ENCODE measurements around the gene ZKSCAN4. TPM values are rescaled to one million over a fixed set of nuclear protein-coding genes. Genes with fewer than 3 reads are reported as not detected.

The ZKSCAN4 gene
- polyA plus RNA-seq, 1 donor, result 11.6 TPM

- DNase-seq, result no peak
These were observed 434 bp downstream of the ZKSCAN4 start for GRCh38 chr6:28251661-28252008.

GRCh38 chr6:28250747-28251146 is 1.3 kb downstream of the ZKSCAN4 start:
- DNase-seq, result no peak

- DNase-seq, result no peak
These were observed 3.2 kb downstream of the ZKSCAN4 start for GRCh38 chr6:28248916-28249315.

GRCh38 chr6:28245206-28245941 is 6.7 kb downstream of the ZKSCAN4 start:
- DNase-seq, result no peak

- no peak for DNase-seq
These were observed 8.1 kb downstream of the ZKSCAN4 start for GRCh38 chr6:28243946-28244345.

GRCh38 chr6:28240471-28240870 is 11.6 kb downstream of the ZKSCAN4 start:
- no peak for DNase-seq

GRCh38 chr6:28239636-28240035 is 12.4 kb downstream of the ZKSCAN4 start:
- no peak for DNase-seq

GRCh38 chr6:28235912-28236452 is 16.1 kb downstream of the ZKSCAN4 start:
- DNase-seq, result no peak

- no peak for DNase-seq
These were observed 19.3 kb downstream of the ZKSCAN4 start for GRCh38 chr6:28232785-28233184.

GRCh38 chr6:28226460-28226859 is 25.6 kb downstream of the ZKSCAN4 start:
- no peak for DNase-seq

GRCh38 chr6:28225056-28225834 is 26.8 kb downstream of the ZKSCAN4 start, which contains the start of gene ZSCAN9:
Gene ZSCAN9 (plus strand): TSS chr6:28225275. CDS start chr6:28227085, 1,810 bp downstream.
- DNase-seq, result peak; percentile 81

GRCh38 chr6:28224131-28225055 is 27.7 kb downstream of the ZKSCAN4 start:
- DNase-seq, result no peak

- DNase-seq, result no peak
These were observed 31.6 kb downstream of the ZKSCAN4 start for GRCh38 chr6:28220257-28221133.

GRCh38 chr6:28218312-28219248 is 33.5 kb downstream of the ZKSCAN4 start:
- DNase-seq, result no peak

GRCh38 chr6:28217890-28218289 is 34.2 kb downstream of the ZKSCAN4 start:
- no peak for DNase-seq

- no peak for DNase-seq
These were observed 36.6 kb downstream of the ZKSCAN4 start for GRCh38 chr6:28215425-28215824.

- DNase-seq, result no peak
These were observed 38.9 kb downstream of the ZKSCAN4 start for GRCh38 chr6:28213213-28213523.

- no peak for DNase-seq
These were observed 39.4 kb downstream of the ZKSCAN4 start for GRCh38 chr6:28212510-28213212.

- no peak for DNase-seq
These were observed 40.1 kb downstream of the ZKSCAN4 start for GRCh38 chr6:28211840-28212509.

Data from left kidney (tissue), 2 donors.